PC-3 (cell line): ENCODE results near the gene RHOJ.

Experiments used
- EZH2 ChIP-seq: fragments of 300-600 bp; sonication (generic); IDR thresholded peaks from one replicate; pipeline ENCODE4 v1.6.1; 2017; ENCODE audit warnings: antibody characterized with exemption, mild to moderate bottlenecking, low read length; ENCODE audit not compliant: unreplicated experiment
- TF ChIP-seq, protein P1 (sequence below): fragments of 300-600 bp; sonication (generic); conservative IDR thresholded peaks from 2 replicates; pipeline ENCODE4 v1.5.1; 2017; ENCODE audit warnings: antibody characterized with exemption, low read depth, mild to moderate bottlenecking, low read length

- TF ChIP-seq, protein P1, sequence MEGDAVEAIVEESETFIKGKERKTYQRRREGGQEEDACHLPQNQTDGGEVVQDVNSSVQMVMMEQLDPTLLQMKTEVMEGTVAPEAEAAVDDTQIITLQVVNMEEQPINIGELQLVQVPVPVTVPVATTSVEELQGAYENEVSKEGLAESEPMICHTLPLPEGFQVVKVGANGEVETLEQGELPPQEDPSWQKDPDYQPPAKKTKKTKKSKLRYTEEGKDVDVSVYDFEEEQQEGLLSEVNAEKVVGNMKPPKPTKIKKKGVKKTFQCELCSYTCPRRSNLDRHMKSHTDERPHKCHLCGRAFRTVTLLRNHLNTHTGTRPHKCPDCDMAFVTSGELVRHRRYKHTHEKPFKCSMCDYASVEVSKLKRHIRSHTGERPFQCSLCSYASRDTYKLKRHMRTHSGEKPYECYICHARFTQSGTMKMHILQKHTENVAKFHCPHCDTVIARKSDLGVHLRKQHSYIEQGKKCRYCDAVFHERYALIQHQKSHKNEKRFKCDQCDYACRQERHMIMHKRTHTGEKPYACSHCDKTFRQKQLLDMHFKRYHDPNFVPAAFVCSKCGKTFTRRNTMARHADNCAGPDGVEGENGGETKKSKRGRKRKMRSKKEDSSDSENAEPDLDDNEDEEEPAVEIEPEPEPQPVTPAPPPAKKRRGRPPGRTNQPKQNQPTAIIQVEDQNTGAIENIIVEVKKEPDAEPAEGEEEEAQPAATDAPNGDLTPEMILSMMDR, result no peak
- TF ChIP-seq EZH2, result no peak
Observed at GRCh38 chr14:63297372-63298063, 93.3 kb downstream of the RHOJ start.
